HEK293 (cell line): ENCODE data around the gene ATP2A2.

Experiments
- CTCF ChIA-PET: fragments of 350-600 bp; formaldehyde crosslinking; extraction: SDS; loops from one replicate; lab custom pipeline; 2021; ENCODE audit warnings: antibody characterized with exemption; lab: Yijun Ruan, JAX
- POLR2A ChIA-PET: fragments of 300-600 bp; formaldehyde crosslinking; extraction: SDS; loops from one replicate; lab custom pipeline; 2020; ENCODE audit warnings: antibody characterized with exemption, inconsistent platforms; lab: Yijun Ruan, JAX
- H3K27ac ChIP-seq: fragments of 200-500 bp; sonication (Bioruptor generic); 2 replicates; pipeline ENCODE4 v1.5.1; 2014; ENCODE audit warnings: low read depth, low read length, control low read depth, inconsistent platforms; ENCODE audit errors: extremely low read depth
- H3K36me3 ChIP-seq, 2 experiments: fragments of 200-500 bp in 1 of 2; sonication (Bioruptor generic) in 1 of 2; 1 replicate in 1 of 2; 2 replicates in 1 of 2; pipeline ENCODE4 v1.5.1; 2014 to 2017; ENCODE audit warnings: inconsistent platforms in 2 of 2, low read length in 2 of 2; ENCODE audit not compliant: control insufficient read depth in 2 of 2, insufficient read depth in 1 of 2
- H3K4me1 ChIP-seq: fragments of 200-500 bp; sonication (Bioruptor generic); 2 replicates; pipeline ENCODE4 v1.5.1; 2014; ENCODE audit warnings: mild to moderate bottlenecking, low read length, inconsistent platforms; ENCODE audit not compliant: control insufficient read depth, insufficient read depth
- H3K4me3 ChIP-seq: 2 replicates; pipeline ENCODE4 v1.5.1; 2011; ENCODE audit warnings: low read depth, mild to moderate bottlenecking, control low read depth, low read length, moderate library complexity
- H3K9me3 ChIP-seq: fragments of 200-500 bp; sonication (Bioruptor generic); 2 replicates; pipeline ENCODE4 v1.5.1; 2014; ENCODE audit warnings: low read depth, low read length, inconsistent platforms; ENCODE audit not compliant: control insufficient read depth, insufficient read depth
- GFI1B ChIP-seq: fragments of 450-650 bp; formaldehyde crosslinking; IDR thresholded peaks from 2 replicates; pipeline ENCODE4 v1.5.1; 2016; ENCODE audit warnings: missing biosample characterization, missing genetic modification characterization
- GLI4 ChIP-seq: fragments of 450-650 bp; formaldehyde crosslinking; IDR thresholded peaks from 2 replicates; pipeline ENCODE4 v1.5.1; 2016; ENCODE audit warnings: missing biosample characterization, missing genetic modification characterization
- KLF10 ChIP-seq: fragments of 450-650 bp; IDR thresholded peaks from 2 replicates; pipeline ENCODE4 v1.5.1; 2018; ENCODE audit warnings: missing biosample characterization, mild to moderate bottlenecking, missing genetic modification characterization
- RBAK ChIP-seq: fragments of 450-650 bp; formaldehyde crosslinking; IDR thresholded peaks from 2 replicates; pipeline ENCODE4 v1.5.1; 2016; ENCODE audit warnings: missing biosample characterization, missing genetic modification characterization
- ZBTB20 ChIP-seq: fragments of 450-650 bp; formaldehyde crosslinking; IDR thresholded peaks from 2 replicates; pipeline ENCODE4 v1.5.1; 2016; ENCODE audit warnings: missing biosample characterization, missing genetic modification characterization
- ZBTB21 ChIP-seq: fragments of 450-650 bp; formaldehyde crosslinking; IDR thresholded peaks from 2 replicates; pipeline ENCODE4 v1.5.1; 2017; ENCODE audit warnings: missing biosample characterization, missing genetic modification characterization
- ZNF223 ChIP-seq: fragments of 450-650 bp; formaldehyde crosslinking; IDR thresholded peaks from 2 replicates; pipeline ENCODE4 v1.5.1; 2016; ENCODE audit warnings: missing biosample characterization, missing genetic modification characterization
- ZNF266 ChIP-seq: fragments of 450-650 bp; formaldehyde crosslinking; IDR thresholded peaks from 2 replicates; pipeline ENCODE4 v1.5.1; 2016; ENCODE audit warnings: missing biosample characterization, missing genetic modification characterization, low read depth
- ZNF292 ChIP-seq: fragments of 450-650 bp; formaldehyde crosslinking; IDR thresholded peaks from 2 replicates; pipeline ENCODE4 v1.5.1; 2016; ENCODE audit warnings: low read depth, missing biosample characterization, missing genetic modification characterization, borderline replicate concordance
- ZNF362 ChIP-seq: fragments of 450-650 bp; formaldehyde crosslinking; IDR thresholded peaks from 2 replicates; pipeline ENCODE4 v1.5.1; 2016; ENCODE audit warnings: missing biosample characterization, missing genetic modification characterization
- ZNF530 ChIP-seq: fragments of 450-650 bp; formaldehyde crosslinking; IDR thresholded peaks from 2 replicates; pipeline ENCODE4 v1.5.1; 2016; ENCODE audit warnings: low read depth, missing biosample characterization, missing genetic modification characterization
- ZNF555 ChIP-seq: fragments of 450-650 bp; formaldehyde crosslinking; conservative IDR thresholded peaks from 2 replicates; pipeline ENCODE4 v1.5.1; 2017; ENCODE audit warnings: missing biosample characterization, mild to moderate bottlenecking, missing genetic modification characterization, inconsistent platforms
- ZNF558 ChIP-seq: fragments of 450-650 bp; formaldehyde crosslinking; IDR thresholded peaks from 2 replicates; pipeline ENCODE4 v1.5.1; 2016; ENCODE audit warnings: missing biosample characterization, missing genetic modification characterization
- ZNF645 ChIP-seq: fragments of 450-650 bp; formaldehyde crosslinking; IDR thresholded peaks from 2 replicates; pipeline ENCODE4; 2016; ENCODE audit warnings: missing biosample characterization, missing genetic modification characterization
- ZNF747 ChIP-seq: fragments of 450-650 bp; formaldehyde crosslinking; IDR thresholded peaks from 2 replicates; pipeline ENCODE4 v1.5.1; 2016; ENCODE audit warnings: missing biosample characterization, missing genetic modification characterization
- ZNF768 ChIP-seq: fragments of 450-650 bp; formaldehyde crosslinking; IDR thresholded peaks from 2 replicates; pipeline ENCODE4 v1.5.1; 2018; ENCODE audit warnings: missing biosample characterization, mild to moderate bottlenecking, missing genetic modification characterization
- TF ChIP-seq, protein P1 (sequence below): fragments of 450-650 bp; formaldehyde crosslinking; IDR thresholded peaks from 2 replicates; pipeline ENCODE4 v1.5.1; 2016; ENCODE audit warnings: missing biosample characterization, missing genetic modification characterization
- TF ChIP-seq, protein P2 (sequence below): fragments of 450-650 bp; formaldehyde crosslinking; conservative IDR thresholded peaks from 2 replicates; pipeline ENCODE4 v1.5.1; 2016; ENCODE audit warnings: low read depth, missing biosample characterization, missing genetic modification characterization
- TF ChIP-seq, protein P3 (sequence below): fragments of 450-650 bp; formaldehyde crosslinking; IDR thresholded peaks from 2 replicates; pipeline ENCODE4 v1.5.1; 2017; ENCODE audit warnings: missing biosample characterization, missing genetic modification characterization

ATP2A2 gene

DNA sequence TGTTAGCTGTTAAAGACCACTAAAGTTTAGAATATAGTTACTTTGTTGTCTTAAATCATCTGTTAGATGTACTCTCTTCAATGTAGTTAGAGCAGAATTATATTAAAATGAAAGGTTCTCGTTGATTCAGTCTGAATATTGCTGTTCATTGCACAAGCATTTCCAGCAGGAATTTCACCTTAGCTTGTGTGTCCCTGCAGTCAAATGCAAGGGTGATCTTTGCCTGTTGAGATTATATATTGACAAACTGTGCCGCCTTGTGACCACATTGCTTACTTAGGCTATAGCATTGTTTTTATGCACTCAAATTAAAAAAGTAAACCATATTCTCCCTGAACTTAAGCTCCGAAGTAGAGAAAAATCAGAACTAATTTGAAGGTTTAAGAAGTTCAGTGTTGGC is 39.5 kb downstream of the ATP2A2 start:
- ChIA-PET POLR2A (no interaction called here), CTCF (interaction anchor here (0.6 to 1.8 kb wide), 4 partner anchors 14 to 204 kb away, joined by 3 to 7 read pairs (median 4); no protein-coding TSS in a partner anchor)
- Histone ChIP-seq H3K9me3 (no peaks in the 10 kb centered on the region), H3K36me3 (peaks cover 36 to 49% of the 10 kb centered on the region in 2 experiments), H3K27ac (no peak overlapping the region), H3K4me1 (no peaks in the 10 kb centered on the region), H3K4me3 (no peak overlapping the region)
- TF ChIP-seq ZNF645 (tag by site-specific recombination): no peak
- no peak for TF ChIP-seq ZNF362 (tag by site-specific recombination)
- no peak for TF ChIP-seq ZNF558
- TF ChIP-seq ZBTB21: no peak
- TF ChIP-seq, protein P1, sequence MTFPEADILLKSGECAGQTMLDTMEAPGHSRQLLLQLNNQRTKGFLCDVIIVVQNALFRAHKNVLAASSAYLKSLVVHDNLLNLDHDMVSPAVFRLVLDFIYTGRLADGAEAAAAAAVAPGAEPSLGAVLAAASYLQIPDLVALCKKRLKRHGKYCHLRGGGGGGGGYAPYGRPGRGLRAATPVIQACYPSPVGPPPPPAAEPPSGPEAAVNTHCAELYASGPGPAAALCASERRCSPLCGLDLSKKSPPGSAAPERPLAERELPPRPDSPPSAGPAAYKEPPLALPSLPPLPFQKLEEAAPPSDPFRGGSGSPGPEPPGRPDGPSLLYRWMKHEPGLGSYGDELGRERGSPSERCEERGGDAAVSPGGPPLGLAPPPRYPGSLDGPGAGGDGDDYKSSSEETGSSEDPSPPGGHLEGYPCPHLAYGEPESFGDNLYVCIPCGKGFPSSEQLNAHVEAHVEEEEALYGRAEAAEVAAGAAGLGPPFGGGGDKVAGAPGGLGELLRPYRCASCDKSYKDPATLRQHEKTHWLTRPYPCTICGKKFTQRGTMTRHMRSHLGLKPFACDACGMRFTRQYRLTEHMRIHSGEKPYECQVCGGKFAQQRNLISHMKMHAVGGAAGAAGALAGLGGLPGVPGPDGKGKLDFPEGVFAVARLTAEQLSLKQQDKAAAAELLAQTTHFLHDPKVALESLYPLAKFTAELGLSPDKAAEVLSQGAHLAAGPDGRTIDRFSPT (tag by site-specific recombination): no peak
- TF ChIP-seq ZNF530 (tag by site-specific recombination): no peak
- TF ChIP-seq RBAK (tag by site-specific recombination): no peak
- no peak for TF ChIP-seq ZBTB20
- TF ChIP-seq, protein P2, sequence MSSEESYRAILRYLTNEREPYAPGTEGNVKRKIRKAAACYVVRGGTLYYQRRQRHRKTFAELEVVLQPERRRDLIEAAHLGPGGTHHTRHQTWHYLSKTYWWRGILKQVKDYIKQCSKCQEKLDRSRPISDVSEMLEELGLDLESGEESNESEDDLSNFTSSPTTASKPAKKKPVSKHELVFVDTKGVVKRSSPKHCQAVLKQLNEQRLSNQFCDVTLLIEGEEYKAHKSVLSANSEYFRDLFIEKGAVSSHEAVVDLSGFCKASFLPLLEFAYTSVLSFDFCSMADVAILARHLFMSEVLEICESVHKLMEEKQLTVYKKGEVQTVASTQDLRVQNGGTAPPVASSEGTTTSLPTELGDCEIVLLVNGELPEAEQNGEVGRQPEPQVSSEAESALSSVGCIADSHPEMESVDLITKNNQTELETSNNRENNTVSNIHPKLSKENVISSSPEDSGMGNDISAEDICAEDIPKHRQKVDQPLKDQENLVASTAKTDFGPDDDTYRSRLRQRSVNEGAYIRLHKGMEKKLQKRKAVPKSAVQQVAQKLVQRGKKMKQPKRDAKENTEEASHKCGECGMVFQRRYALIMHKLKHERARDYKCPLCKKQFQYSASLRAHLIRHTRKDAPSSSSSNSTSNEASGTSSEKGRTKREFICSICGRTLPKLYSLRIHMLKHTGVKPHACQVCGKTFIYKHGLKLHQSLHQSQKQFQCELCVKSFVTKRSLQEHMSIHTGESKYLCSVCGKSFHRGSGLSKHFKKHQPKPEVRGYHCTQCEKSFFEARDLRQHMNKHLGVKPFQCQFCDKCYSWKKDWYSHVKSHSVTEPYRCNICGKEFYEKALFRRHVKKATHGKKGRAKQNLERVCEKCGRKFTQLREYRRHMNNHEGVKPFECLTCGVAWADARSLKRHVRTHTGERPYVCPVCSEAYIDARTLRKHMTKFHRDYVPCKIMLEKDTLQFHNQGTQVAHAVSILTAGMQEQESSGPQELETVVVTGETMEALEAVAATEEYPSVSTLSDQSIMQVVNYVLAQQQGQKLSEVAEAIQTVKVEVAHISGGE: no peak
- TF ChIP-seq KLF10: no peak
- TF ChIP-seq, protein P3, sequence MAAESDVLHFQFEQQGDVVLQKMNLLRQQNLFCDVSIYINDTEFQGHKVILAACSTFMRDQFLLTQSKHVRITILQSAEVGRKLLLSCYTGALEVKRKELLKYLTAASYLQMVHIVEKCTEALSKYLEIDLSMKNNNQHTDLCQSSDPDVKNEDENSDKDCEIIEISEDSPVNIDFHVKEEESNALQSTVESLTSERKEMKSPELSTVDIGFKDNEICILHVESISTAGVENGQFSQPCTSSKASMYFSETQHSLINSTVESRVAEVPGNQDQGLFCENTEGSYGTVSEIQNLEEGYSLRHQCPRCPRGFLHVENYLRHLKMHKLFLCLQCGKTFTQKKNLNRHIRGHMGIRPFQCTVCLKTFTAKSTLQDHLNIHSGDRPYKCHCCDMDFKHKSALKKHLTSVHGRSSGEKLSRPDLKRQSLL (tag by site-specific recombination): no peak

DNA sequence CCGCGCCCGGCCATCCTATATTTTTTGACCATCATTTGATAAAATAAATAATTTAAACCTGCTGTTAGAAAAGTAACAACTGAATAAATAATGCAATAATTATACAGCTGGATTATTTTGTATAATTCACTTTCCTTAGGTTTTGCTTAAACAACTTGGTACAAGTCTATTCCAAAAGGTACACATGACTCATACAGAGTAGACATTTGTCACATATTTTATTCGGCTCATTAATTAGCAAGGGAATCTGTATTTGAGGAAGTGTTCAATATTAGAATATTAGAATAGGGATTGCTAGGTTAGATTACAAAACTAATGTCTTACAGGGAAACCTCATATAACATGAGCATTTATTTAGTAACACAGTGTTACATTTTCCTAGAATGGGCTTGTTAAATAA is 48.7 kb downstream of the ATP2A2 start:
- CTCF ChIA-PET: interaction anchor here (0.6 to 1.5 kb wide), 4 partner anchors 34 to 273 kb away, joined by 3 to 5 read pairs (median 4); no protein-coding TSS in a partner anchor
- POLR2A ChIA-PET: interaction anchor here (0.5 kb wide), 1 partner anchor 33 kb away, joined by 6 read pairs; no protein-coding TSS in a partner anchor

More for the DNA sequence above, 48.7 kb downstream of the ATP2A2 start:
- Histone ChIP-seq H3K4me1 (no peaks in the 10 kb centered on the region; the same call in 1 of the 2 replicates), H3K9me3 (no peaks in the 10 kb centered on the region), H3K27ac (no peak overlapping the region), H3K4me3 (no peak overlapping the region), H3K36me3 (peaks cover 72 to 88% of the 10 kb centered on the region in 2 experiments)
- TF ChIP-seq ZNF223 (no peak), ZNF768 (no peak), GFI1B (tag by site-specific recombination) (no peak), ZNF266 (tag by site-specific recombination) (no peak), ZNF645 (tag by site-specific recombination) (no peak), ZNF292 (no peak), ZNF555 (tag by site-specific recombination) (no peak), ZNF747 (tag by site-specific recombination) (no peak), KLF10 (no peak), GLI4 (tag by site-specific recombination) (no peak)
